Measurements from ENCODE around the gene FMNL2.
"Not testable (repeated sequence)": the region's sequence is repeated elsewhere in the genome, so short reads cannot be mapped to it uniquely, and the experiment has no call there.

Gene FMNL2

GRCh38 chr2:152472481-152472887, 137.5 kb downstream of the FMNL2 start:
- Histone ChIP-seq H3K4me2 (ENCODE audit: low read depth, low read length) (no peak overlapping the region), H2AFZ (ENCODE audit: low read length) (no peak overlapping the region), H3K4me3 (ENCODE audit: low read length) (no peak overlapping the region), H3K4me1 (ENCODE audit: low read length) (peaks cover 21% of the 10 kb centered on the region), H4K20me1 (ENCODE audit: insufficient read depth, low read length) (no peaks in the 10 kb centered on the region), H3K36me3 (replicated peaks; ENCODE audit: insufficient read depth, low read length) (no peaks in the 10 kb centered on the region), H3K9me3 (replicated peaks; ENCODE audit: insufficient read depth, low read length) (no peaks in the 10 kb centered on the region), H3K27ac (ENCODE audit: low read length) (no peak overlapping the region), H3K9ac (ENCODE audit: low read length) (no peak overlapping the region), H3K27me3 (replicated peaks; ENCODE audit: insufficient read depth, low read length) (no peaks in the 10 kb centered on the region), H3K79me2 (ENCODE audit: low read length) (no peaks in the 10 kb centered on the region), H3F3A (ENCODE audit: insufficient read depth, low read length) (no peaks in the 10 kb centered on the region), H3K9me2 (replicated peaks; ENCODE audit: insufficient read depth, low read length) (no peaks in the 10 kb centered on the region)
- no peak for TF ChIP-seq EZH2 (optimal IDR thresholded peaks at IDR 0.05; ENCODE audit: low read depth, low read length)
- TF ChIP-seq EZH2phosphoT487 (IDR thresholded peaks at IDR 0.05; ENCODE audit: low read length), result no peak
- TF ChIP-seq CTCF (IDR thresholded peaks at IDR 0.05; ENCODE audit: low read length), result no peak
- no peak for DNase-seq

- DNase-seq, result no peak
- no peak overlapping the region for H3K4me3 ChIP-seq (ENCODE audit: low read length)
- H3K79me2 ChIP-seq (ENCODE audit: low read length), result no peaks in the 10 kb centered on the region
- no peaks in the 10 kb centered on the region for H3K9me3 ChIP-seq (replicated peaks; ENCODE audit: insufficient read depth, low read length)
- H3K4me1 ChIP-seq (ENCODE audit: low read length), result peaks cover 13% of the 10 kb centered on the region
- H3K27me3 ChIP-seq (replicated peaks; ENCODE audit: insufficient read depth, low read length), result no peaks in the 10 kb centered on the region
- no peak overlapping the region for H2AFZ ChIP-seq (ENCODE audit: low read length)
- H3K4me2 ChIP-seq (ENCODE audit: low read depth, low read length), result no peak overlapping the region
- no peaks in the 10 kb centered on the region for H3K9me2 ChIP-seq (replicated peaks; ENCODE audit: insufficient read depth, low read length)
- H3K9ac ChIP-seq (ENCODE audit: low read length), result no peak overlapping the region
- no peak overlapping the region for H3K27ac ChIP-seq (ENCODE audit: low read length)
- no peaks in the 10 kb centered on the region for H3K36me3 ChIP-seq (replicated peaks; ENCODE audit: insufficient read depth, low read length)
- H3F3A ChIP-seq (ENCODE audit: insufficient read depth, low read length), result no peaks in the 10 kb centered on the region
- no peaks in the 10 kb centered on the region for H4K20me1 ChIP-seq (ENCODE audit: insufficient read depth, low read length)
- TF ChIP-seq CTCF (IDR thresholded peaks at IDR 0.05; ENCODE audit: low read length) (no peak), EZH2phosphoT487 (IDR thresholded peaks at IDR 0.05; ENCODE audit: low read length) (no peak)
Measured at GRCh38 chr2:152473151-152473857, 138.3 kb downstream of the FMNL2 start.

GRCh38 chr2:152474523-152474922, 139.5 kb downstream of the FMNL2 start:
- not testable (repeated sequence) for H3K4me1 ChIP-seq (ENCODE audit: low read length); H3K9me3 ChIP-seq (replicated peaks; ENCODE audit: insufficient read depth, low read length); H3F3A ChIP-seq (ENCODE audit: insufficient read depth, low read length); H3K4me3 ChIP-seq (ENCODE audit: low read length); H4K20me1 ChIP-seq (ENCODE audit: insufficient read depth, low read length); H3K79me2 ChIP-seq (ENCODE audit: low read length); H3K9ac ChIP-seq (ENCODE audit: low read length); H2AFZ ChIP-seq (ENCODE audit: low read length); H3K27me3 ChIP-seq (replicated peaks; ENCODE audit: insufficient read depth, low read length); H3K36me3 ChIP-seq (replicated peaks; ENCODE audit: insufficient read depth, low read length); DNase-seq; H3K27ac ChIP-seq (ENCODE audit: low read length); H3K4me2 ChIP-seq (ENCODE audit: low read depth, low read length); H3K9me2 ChIP-seq (replicated peaks; ENCODE audit: insufficient read depth, low read length)

GRCh38 chr2:152475982-152476381, 141.0 kb downstream of the FMNL2 start:
- Histone ChIP-seq H3K4me2 (ENCODE audit: low read depth, low read length) (no peak overlapping the region), H3F3A (ENCODE audit: insufficient read depth, low read length) (no peaks in the 10 kb centered on the region), H3K27me3 (replicated peaks; ENCODE audit: insufficient read depth, low read length) (no peaks in the 10 kb centered on the region), H3K79me2 (ENCODE audit: low read length) (no peaks in the 10 kb centered on the region), H3K9ac (ENCODE audit: low read length) (no peak overlapping the region), H3K36me3 (replicated peaks; ENCODE audit: insufficient read depth, low read length) (no peaks in the 10 kb centered on the region), H3K27ac (ENCODE audit: low read length) (no peak overlapping the region), H3K9me2 (replicated peaks; ENCODE audit: insufficient read depth, low read length) (no peaks in the 10 kb centered on the region), H4K20me1 (ENCODE audit: insufficient read depth, low read length) (no peaks in the 10 kb centered on the region), H3K9me3 (replicated peaks; ENCODE audit: insufficient read depth, low read length) (no peaks in the 10 kb centered on the region), H3K4me3 (ENCODE audit: low read length) (no peak overlapping the region), H2AFZ (ENCODE audit: low read length) (no peak overlapping the region), H3K4me1 (ENCODE audit: low read length) (no peaks in the 10 kb centered on the region)
- TF ChIP-seq CTCF (IDR thresholded peaks at IDR 0.05; ENCODE audit: low read length) (no peak), EZH2phosphoT487 (IDR thresholded peaks at IDR 0.05; ENCODE audit: low read length) (no peak), EZH2 (optimal IDR thresholded peaks at IDR 0.05; ENCODE audit: low read depth, low read length) (no peak)
- DNase-seq, result no peak

All from MM.1S (cell line).